Testis (tissue), 2 donors: Measurements from ENCODE around the gene BAHCC1.

ENCODE experiments used
- POLR2A ChIP-seq: fragments of 450-650 bp; IDR thresholded peaks from one replicate; pipeline ENCODE4 v1.6.1; 2017; ENCODE audit warnings: antibody characterized with exemption, mild to moderate bottlenecking, moderate library complexity
- TF ChIP-seq, protein P1 (sequence below), 3 experiments: fragments of 450-650 bp in 2 of 3; fragments of 200-600 bp in 1 of 3; sonication (generic) in 1 of 3; IDR thresholded peaks; one replicate each; pipeline ENCODE4 v1.5.1; 2016 to 2019; ENCODE audit warnings: antibody characterized with exemption in 3 of 3, mild to moderate bottlenecking in 2 of 3, moderate library complexity in 1 of 3

DNA sequence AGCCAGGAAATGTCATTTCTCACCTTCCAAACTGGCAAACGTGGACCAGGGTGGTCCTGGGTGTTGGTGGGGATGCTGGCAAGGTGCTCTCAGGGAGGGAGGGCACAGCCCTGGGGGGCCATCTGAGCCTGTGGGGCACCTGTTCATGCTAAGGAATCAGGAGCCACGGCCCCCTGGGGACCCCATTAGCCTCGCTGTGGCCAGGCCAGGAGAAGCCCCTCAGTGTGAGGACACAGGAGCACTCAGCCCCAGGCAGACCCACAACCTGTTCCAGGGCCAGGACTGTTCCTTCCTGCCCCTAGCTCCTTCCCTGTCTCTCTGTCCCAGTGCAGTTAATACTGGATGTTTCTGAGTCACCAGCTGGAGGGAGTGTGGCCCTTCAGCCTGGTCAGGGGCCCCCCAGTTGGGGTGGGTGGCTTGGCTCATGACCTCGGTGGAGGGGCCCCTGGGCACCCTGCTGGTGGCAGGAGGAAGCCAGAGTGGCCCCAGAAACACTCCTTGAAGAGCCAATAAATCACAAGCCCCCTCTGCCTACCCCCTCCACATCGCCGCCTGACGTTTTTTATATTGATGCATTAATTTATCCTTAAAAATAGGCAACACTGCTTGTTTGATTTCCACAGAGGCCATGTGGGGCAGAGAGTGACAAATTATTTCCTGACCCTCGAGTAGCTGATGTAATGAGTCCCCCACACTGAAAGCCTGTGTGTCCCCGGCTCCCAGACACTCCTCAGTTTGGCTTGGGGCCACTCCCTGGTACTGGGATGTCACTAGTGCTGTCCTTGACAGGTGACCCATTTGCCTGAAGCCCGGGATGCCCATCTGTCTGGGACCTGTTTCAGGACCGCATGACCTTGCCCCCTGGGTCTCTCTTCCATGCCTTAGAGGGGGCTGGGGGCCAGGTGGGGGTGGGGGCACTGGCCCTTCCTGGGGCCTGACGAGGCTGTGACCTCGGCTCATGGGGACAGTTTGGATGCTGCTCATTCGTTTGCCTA is 95.0 kb downstream of the BAHCC1 start:
- TF ChIP-seq, protein P1, sequence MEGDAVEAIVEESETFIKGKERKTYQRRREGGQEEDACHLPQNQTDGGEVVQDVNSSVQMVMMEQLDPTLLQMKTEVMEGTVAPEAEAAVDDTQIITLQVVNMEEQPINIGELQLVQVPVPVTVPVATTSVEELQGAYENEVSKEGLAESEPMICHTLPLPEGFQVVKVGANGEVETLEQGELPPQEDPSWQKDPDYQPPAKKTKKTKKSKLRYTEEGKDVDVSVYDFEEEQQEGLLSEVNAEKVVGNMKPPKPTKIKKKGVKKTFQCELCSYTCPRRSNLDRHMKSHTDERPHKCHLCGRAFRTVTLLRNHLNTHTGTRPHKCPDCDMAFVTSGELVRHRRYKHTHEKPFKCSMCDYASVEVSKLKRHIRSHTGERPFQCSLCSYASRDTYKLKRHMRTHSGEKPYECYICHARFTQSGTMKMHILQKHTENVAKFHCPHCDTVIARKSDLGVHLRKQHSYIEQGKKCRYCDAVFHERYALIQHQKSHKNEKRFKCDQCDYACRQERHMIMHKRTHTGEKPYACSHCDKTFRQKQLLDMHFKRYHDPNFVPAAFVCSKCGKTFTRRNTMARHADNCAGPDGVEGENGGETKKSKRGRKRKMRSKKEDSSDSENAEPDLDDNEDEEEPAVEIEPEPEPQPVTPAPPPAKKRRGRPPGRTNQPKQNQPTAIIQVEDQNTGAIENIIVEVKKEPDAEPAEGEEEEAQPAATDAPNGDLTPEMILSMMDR (IDR thresholded peaks at IDR 0.05), result no peak
- TF ChIP-seq POLR2A, result no peak
